Astrocyte of the cerebellum (primary cell): ENCODE results near the gene ALX3.

ENCODE experiments used
- DNase-seq: peaks from one replicate; pipeline ENCODE4 v3.0.0-alpha.2; 2011; ENCODE audit warnings: low read depth
- H3K4me3 ChIP-seq: 2 replicates; pipeline ENCODE4 v1.5.1; 2011; ENCODE audit warnings: mild to moderate bottlenecking, low read depth, low read length, moderate library complexity
- CTCF ChIP-seq: IDR thresholded peaks from 2 replicates; pipeline ENCODE4 v1.5.1; 2012; ENCODE audit warnings: low read length, low read depth, moderate library complexity, mild to moderate bottlenecking; ENCODE audit errors: missing control alignments
- in situ Hi-C: cut with HindIII; loops from 2 replicates; pipeline ENCODE4 v1.10.0; 2017; ENCODE audit warnings: low sequenced_read_pairs

ALX3 gene

GRCh38 chr1:110091381-110091780 lies 20.9 kb upstream of the ALX3 start:
- no peak for TF ChIP-seq CTCF
- DNase-seq = no peak
- in situ Hi-C loops = no loop called here
- no peak overlapping the region for H3K4me3 ChIP-seq

GRCh38 chr1:110089561-110090275 lies 19.2 kb upstream of the ALX3 start:
- H3K4me3 ChIP-seq = no peak overlapping the region
- DNase-seq = no peak
- in situ Hi-C loops = no loop called here
- TF ChIP-seq CTCF = no peak

- in situ Hi-C loops = no loop called here
- H3K4me3 ChIP-seq = no peak overlapping the region
- no peak for DNase-seq
- no peak for TF ChIP-seq CTCF
These were observed 18.4 kb upstream of the ALX3 start for GRCh38 chr1:110088739-110089316.

- TF ChIP-seq CTCF = peak; percentile 75
- peak; percentile 27 for DNase-seq
- in situ Hi-C loops = no loop called here
- H3K4me3 ChIP-seq = no peak overlapping the region
These were observed 17.6 kb upstream of the ALX3 start for GRCh38 chr1:110087812-110088738.

GRCh38 chr1:110086961-110087360 lies 16.5 kb upstream of the ALX3 start:
- in situ Hi-C loops = no loop called here
- no peak for DNase-seq

More at GRCh38 chr1:110086961-110087360, 16.5 kb upstream of the ALX3 start:
- no peak for TF ChIP-seq CTCF
- no peak overlapping the region for H3K4me3 ChIP-seq
